ENCODE data around the gene TIAM1. TPM values are rescaled to one million over a fixed set of nuclear protein-coding genes. Genes with fewer than 3 reads are reported as not detected.

TIAM1 gene
- total RNA-seq, 1 experiment from 2014 or later, result 15.2 TPM

DNA sequence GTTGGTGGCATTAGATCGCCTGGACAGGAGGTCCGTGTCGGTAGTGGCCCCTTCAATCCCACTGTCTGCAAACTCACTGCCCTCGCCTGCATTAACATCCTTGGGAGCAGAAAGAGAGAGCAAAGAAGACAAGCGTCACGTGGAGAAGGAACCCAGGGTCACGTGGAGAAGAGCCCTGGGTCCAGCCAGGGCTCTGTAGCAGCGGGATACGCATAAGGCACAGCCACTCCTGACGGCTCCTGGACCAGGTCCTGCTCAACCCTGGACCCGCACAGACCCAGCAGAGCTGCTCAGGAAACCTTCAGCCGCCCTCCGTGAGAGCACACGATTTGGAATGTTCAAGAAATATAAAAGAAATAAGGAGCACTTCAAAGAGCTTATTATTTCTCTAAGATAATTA, 92.0 kb downstream of the TIAM1 start:
- BruUV-seq (replicated peaks), result no TSS peak
- Mint-ChIP-seq H3K4me3 (ENCODE audit: low read depth, unreplicated experiment) (no peak overlapping the region), H3K4me1 (ENCODE audit: low read depth, unreplicated experiment) (no peaks in the 10 kb centered on the region), H3K9me3 (ENCODE audit: low read depth, unreplicated experiment) (no peaks in the 10 kb centered on the region), H3K36me3 (ENCODE audit: insufficient read depth, unreplicated experiment) (no peaks in the 10 kb centered on the region), H3K27ac (ENCODE audit: unreplicated experiment) (no peak overlapping the region), H3K27me3 (ENCODE audit: unreplicated experiment) (no peaks in the 10 kb centered on the region)
- intact Hi-C loops (cut with micrococcal nuclease; ENCODE audit: unreplicated experiment), result no loop called here
- no peak for DNase-seq
- CTCF ChIA-PET, result interaction anchor here (0.5 kb wide), 1 partner anchor 26 kb away, joined by 4 read pairs; no protein-coding TSS in a partner anchor
- TF ChIP-seq, protein P1, sequence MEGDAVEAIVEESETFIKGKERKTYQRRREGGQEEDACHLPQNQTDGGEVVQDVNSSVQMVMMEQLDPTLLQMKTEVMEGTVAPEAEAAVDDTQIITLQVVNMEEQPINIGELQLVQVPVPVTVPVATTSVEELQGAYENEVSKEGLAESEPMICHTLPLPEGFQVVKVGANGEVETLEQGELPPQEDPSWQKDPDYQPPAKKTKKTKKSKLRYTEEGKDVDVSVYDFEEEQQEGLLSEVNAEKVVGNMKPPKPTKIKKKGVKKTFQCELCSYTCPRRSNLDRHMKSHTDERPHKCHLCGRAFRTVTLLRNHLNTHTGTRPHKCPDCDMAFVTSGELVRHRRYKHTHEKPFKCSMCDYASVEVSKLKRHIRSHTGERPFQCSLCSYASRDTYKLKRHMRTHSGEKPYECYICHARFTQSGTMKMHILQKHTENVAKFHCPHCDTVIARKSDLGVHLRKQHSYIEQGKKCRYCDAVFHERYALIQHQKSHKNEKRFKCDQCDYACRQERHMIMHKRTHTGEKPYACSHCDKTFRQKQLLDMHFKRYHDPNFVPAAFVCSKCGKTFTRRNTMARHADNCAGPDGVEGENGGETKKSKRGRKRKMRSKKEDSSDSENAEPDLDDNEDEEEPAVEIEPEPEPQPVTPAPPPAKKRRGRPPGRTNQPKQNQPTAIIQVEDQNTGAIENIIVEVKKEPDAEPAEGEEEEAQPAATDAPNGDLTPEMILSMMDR (IDR thresholded peaks at IDR 0.05; ENCODE audit: unreplicated experiment), result no peak

DNA sequence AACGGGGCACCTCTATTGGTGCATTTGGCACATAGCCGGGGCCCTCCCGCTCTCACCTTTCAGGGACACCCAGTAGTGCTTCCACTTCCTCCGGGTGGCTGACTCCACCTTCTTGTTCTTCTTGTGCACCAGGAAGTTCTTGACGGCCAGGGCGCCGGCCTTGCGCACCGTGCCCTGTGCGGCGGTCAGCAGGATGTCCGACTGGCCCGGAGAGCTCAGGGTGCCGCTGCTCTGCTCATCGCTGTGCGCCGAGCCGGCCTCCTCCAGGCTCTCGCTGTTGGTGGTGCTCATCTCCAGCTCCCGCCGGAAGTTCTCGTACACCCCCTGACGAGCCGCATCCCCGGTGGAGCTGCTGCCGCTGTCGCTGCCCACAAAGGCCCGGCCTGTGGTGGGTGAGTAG, 92.4 kb downstream of the TIAM1 start:
- Mint-ChIP-seq H3K4me1 (ENCODE audit: low read depth, unreplicated experiment) (no peaks in the 10 kb centered on the region), H3K27ac (ENCODE audit: unreplicated experiment) (no peak overlapping the region), H3K9me3 (ENCODE audit: low read depth, unreplicated experiment) (no peaks in the 10 kb centered on the region), H3K4me3 (ENCODE audit: low read depth, unreplicated experiment) (no peak overlapping the region), H3K27me3 (ENCODE audit: unreplicated experiment) (no peaks in the 10 kb centered on the region), H3K36me3 (ENCODE audit: insufficient read depth, unreplicated experiment) (no peaks in the 10 kb centered on the region)
- no peak for DNase-seq
- intact Hi-C loops (cut with micrococcal nuclease; ENCODE audit: unreplicated experiment), result no loop called here
- TF ChIP-seq, protein P1 (IDR thresholded peaks at IDR 0.05; ENCODE audit: unreplicated experiment), result no peak
- BruUV-seq (replicated peaks), result no TSS peak
- CTCF ChIA-PET, result no interaction called here

DNA sequence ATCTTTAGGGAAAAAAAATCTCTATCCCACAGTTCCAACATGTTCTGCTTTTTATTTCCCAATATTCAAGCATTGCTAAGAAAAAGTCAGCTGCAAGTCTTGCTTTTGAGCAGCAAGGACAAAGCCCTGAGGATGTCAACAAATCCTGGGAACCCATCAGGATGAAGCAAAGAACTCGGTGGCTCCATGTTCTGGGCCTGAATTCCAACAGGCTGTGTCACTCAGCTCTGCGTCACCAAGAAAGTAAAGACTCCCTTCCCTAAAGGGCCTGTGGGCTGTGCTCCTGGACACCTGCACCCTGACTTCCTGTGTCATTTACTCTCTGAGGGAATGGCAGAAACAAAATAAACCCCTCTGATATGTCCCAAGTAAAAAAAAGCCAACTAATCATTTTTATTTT, 95.5 kb downstream of the TIAM1 start:
- H3K9me3 Mint-ChIP-seq (ENCODE audit: low read depth, unreplicated experiment), result no peaks in the 10 kb centered on the region
- H3K4me3 Mint-ChIP-seq (ENCODE audit: low read depth, unreplicated experiment), result no peak overlapping the region
- DNase-seq, result no peak
- H3K4me1 Mint-ChIP-seq (ENCODE audit: low read depth, unreplicated experiment), result no peaks in the 10 kb centered on the region
- intact Hi-C loops (cut with micrococcal nuclease; ENCODE audit: unreplicated experiment), result no loop called here
- no peaks in the 10 kb centered on the region for H3K36me3 Mint-ChIP-seq (ENCODE audit: insufficient read depth, unreplicated experiment)
- TF ChIP-seq, protein P1 (IDR thresholded peaks at IDR 0.05; ENCODE audit: unreplicated experiment), result no peak
- no TSS peak for BruUV-seq (replicated peaks)
- CTCF ChIA-PET, result no interaction called here
- no peak overlapping the region for H3K27ac Mint-ChIP-seq (ENCODE audit: unreplicated experiment)
- no peaks in the 10 kb centered on the region for H3K27me3 Mint-ChIP-seq (ENCODE audit: unreplicated experiment)

DNA sequence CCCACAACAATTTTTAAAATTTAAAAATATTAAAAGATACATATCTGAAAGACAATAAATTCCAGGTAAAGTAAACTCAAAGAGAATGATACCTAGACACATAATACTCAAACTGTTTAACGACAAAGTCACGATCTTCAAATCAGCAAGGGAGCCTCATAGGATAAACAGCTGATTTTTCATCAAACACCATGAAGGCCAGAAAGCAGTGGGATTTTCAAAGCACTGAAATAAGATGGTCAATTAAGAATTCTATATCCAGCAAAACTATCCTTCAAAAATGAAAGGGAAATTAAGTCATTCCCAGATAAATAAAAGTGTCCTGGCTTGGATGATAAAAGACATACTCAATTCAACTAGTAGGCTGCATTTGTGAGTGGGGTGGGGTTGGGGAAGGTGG, 100.5 kb downstream of the TIAM1 start:
- CTCF ChIA-PET, result no interaction called here
- TF ChIP-seq, protein P1 (IDR thresholded peaks at IDR 0.05; ENCODE audit: unreplicated experiment), result no peak
- Mint-ChIP-seq H3K27me3 (ENCODE audit: unreplicated experiment) (no peaks in the 10 kb centered on the region), H3K9me3 (ENCODE audit: low read depth, unreplicated experiment) (peaks cover 6% of the 10 kb centered on the region), H3K4me1 (ENCODE audit: low read depth, unreplicated experiment) (no peaks in the 10 kb centered on the region), H3K4me3 (ENCODE audit: low read depth, unreplicated experiment) (no peak overlapping the region), H3K27ac (ENCODE audit: unreplicated experiment) (no peak overlapping the region), H3K36me3 (ENCODE audit: insufficient read depth, unreplicated experiment) (no peaks in the 10 kb centered on the region)
- no peak for DNase-seq
- no TSS peak for BruUV-seq (replicated peaks)
- intact Hi-C loops (cut with micrococcal nuclease; ENCODE audit: unreplicated experiment), result no loop called here
